Measurements from ENCODE around the gene RAP1GAP. TPM values are rescaled to one million over a fixed set of nuclear protein-coding genes. Genes with fewer than 3 reads are reported as not detected.
A peak's percentile ranks its signal among the peaks of the same experiment; 100 is the strongest.

RAP1GAP gene
- total and polyA plus RNA-seq, 9 of the 15 experiments (the other 6 are each of a cell fraction or from before 2014, with no cell fraction given) = 0.29 to 30.2 (median 19.2) TPM

DNA sequence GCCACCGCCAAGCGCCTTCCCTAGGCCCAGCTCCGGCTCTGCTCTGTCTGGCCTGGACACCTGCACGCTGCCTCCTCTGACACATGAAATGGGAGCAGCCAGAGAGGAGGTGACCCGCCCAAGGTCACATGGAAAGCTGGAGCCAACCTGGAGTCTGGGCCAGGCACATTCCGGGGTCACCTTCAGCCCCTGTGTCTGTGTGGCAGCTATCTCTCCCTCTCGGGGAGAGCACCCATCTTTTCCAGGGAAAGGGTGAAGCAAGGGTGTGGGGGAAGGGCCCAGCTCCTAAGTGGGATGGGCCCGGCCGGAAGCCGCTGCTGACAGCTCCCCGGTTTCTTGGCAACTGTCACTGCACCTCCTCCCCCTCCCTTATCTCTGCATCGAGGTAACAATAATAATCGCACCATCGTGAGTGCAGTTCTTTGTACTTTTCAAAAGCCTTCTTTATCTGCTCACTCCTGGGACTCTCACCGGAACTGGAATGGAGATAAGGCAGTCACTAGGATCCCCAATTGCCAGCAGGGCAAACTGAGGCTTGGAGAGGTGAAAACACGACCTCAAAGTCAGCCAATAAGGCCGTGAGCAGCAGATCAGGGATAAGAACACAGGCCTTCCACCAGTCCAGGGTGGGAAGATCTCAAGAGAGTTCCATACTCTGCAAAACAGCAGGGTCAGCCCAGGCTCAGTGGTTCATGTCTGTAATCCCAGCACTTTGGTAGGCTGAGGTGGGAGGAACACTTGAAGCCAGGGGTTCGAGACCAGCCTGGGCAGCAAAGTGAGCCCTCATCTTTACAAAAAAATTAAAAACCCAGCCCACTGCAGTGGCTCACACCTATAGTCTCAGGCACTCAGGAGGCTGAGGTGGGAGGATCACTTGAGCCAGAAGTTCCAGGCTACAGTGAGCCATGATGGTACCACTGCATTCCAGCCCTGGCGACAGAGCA lies 36.9 kb downstream of the RAP1GAP start (continued):
- TF ChIP-seq, protein P1, sequence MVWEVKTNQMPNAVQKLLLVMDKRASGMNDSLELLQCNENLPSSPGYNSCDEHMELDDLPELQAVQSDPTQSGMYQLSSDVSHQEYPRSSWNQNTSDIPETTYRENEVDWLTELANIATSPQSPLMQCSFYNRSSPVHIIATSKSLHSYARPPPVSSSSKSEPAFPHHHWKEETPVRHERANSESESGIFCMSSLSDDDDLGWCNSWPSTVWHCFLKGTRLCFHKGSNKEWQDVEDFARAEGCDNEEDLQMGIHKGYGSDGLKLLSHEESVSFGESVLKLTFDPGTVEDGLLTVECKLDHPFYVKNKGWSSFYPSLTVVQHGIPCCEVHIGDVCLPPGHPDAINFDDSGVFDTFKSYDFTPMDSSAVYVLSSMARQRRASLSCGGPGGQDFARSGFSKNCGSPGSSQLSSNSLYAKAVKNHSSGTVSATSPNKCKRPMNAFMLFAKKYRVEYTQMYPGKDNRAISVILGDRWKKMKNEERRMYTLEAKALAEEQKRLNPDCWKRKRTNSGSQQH (CRISPR knock-in tag; IDR thresholded peaks at IDR 0.05) = peak; percentile 44; the same call in 1 of the 2 replicates
- no peak for TF ChIP-seq TAF1 (IDR thresholded peaks at IDR 0.05; ENCODE audit: control insufficient read depth, extremely low read depth, insufficient read depth, low read length, severe bottlenecking)
- TF ChIP-seq CEBPB (tag; IDR thresholded peaks at IDR 0.05) = peak; percentile 81
- peak in 1 of 2 experiments; percentile 43; a peak in 1 of 4 replicates for TF ChIP-seq KDM4B (IDR thresholded peaks at IDR 0.05; ENCODE audit: borderline replicate concordance in 2 of 2, low read depth in 1 of 2)
- TF ChIP-seq EGR1 (conservative IDR thresholded peaks at IDR 0.05) = peak; percentile 64
- TF ChIP-seq FOXJ2 (tag; IDR thresholded peaks at IDR 0.05) = peak; percentile 94
- TF ChIP-seq, protein P2, sequence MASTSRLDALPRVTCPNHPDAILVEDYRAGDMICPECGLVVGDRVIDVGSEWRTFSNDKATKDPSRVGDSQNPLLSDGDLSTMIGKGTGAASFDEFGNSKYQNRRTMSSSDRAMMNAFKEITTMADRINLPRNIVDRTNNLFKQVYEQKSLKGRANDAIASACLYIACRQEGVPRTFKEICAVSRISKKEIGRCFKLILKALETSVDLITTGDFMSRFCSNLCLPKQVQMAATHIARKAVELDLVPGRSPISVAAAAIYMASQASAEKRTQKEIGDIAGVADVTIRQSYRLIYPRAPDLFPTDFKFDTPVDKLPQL (IDR thresholded peaks at IDR 0.05; ENCODE audit: extremely low read depth, insufficient read length) = no peak
- TF ChIP-seq ZSCAN32 (CRISPR knock-in tag; IDR thresholded peaks at IDR 0.05) = no peak
- TF ChIP-seq BRD9 (IDR thresholded peaks at IDR 0.05; ENCODE audit: low read depth, partially characterized antibody) = no peak
- peak; percentile 66 for TF ChIP-seq CHD2 (IDR thresholded peaks at IDR 0.05; ENCODE audit: low read depth, low read length)
- TF ChIP-seq KHSRP (IDR thresholded peaks at IDR 0.05) = no peak
- peak; percentile 15 to 16; a peak in 1 of 4 replicates for TF ChIP-seq RAD21 (CRISPR knock-in tag; conservative IDR thresholded peaks at IDR 0.05 in 1 of 2, IDR thresholded peaks at IDR 0.05 in 1 of 2)
- TF ChIP-seq NELFE (IDR thresholded peaks at IDR 0.05; ENCODE audit: insufficient read depth, insufficient read length) = no peak
- peak; percentile 96 for TF ChIP-seq SMARCE1 (IDR thresholded peaks at IDR 0.05)
- no peak for TF ChIP-seq ZNF79 (CRISPR knock-in tag; IDR thresholded peaks at IDR 0.05; ENCODE audit: low read depth)
- TF ChIP-seq, protein P3, sequence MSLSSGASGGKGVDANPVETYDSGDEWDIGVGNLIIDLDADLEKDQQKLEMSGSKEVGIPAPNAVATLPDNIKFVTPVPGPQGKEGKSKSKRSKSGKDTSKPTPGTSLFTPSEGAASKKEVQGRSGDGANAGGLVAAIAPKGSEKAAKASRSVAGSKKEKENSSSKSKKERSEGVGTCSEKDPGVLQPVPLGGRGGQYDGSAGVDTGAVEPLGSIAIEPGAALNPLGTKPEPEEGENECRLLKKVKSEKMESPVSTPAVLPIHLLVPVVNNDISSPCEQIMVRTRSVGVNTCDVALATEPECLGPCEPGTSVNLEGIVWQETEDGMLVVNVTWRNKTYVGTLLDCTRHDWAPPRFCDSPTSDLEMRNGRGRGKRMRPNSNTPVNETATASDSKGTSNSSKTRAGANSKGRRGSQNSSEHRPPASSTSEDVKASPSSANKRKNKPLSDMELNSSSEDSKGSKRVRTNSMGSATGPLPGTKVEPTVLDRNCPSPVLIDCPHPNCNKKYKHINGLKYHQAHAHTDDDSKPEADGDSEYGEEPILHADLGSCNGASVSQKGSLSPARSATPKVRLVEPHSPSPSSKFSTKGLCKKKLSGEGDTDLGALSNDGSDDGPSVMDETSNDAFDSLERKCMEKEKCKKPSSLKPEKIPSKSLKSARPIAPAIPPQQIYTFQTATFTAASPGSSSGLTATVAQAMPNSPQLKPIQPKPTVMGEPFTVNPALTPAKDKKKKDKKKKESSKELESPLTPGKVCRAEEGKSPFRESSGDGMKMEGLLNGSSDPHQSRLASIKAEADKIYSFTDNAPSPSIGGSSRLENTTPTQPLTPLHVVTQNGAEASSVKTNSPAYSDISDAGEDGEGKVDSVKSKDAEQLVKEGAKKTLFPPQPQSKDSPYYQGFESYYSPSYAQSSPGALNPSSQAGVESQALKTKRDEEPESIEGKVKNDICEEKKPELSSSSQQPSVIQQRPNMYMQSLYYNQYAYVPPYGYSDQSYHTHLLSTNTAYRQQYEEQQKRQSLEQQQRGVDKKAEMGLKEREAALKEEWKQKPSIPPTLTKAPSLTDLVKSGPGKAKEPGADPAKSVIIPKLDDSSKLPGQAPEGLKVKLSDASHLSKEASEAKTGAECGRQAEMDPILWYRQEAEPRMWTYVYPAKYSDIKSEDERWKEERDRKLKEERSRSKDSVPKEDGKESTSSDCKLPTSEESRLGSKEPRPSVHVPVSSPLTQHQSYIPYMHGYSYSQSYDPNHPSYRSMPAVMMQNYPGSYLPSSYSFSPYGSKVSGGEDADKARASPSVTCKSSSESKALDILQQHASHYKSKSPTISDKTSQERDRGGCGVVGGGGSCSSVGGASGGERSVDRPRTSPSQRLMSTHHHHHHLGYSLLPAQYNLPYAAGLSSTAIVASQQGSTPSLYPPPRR (CRISPR knock-in tag; IDR thresholded peaks at IDR 0.05; ENCODE audit: borderline replicate concordance) = no peak
- TF ChIP-seq, protein P4, sequence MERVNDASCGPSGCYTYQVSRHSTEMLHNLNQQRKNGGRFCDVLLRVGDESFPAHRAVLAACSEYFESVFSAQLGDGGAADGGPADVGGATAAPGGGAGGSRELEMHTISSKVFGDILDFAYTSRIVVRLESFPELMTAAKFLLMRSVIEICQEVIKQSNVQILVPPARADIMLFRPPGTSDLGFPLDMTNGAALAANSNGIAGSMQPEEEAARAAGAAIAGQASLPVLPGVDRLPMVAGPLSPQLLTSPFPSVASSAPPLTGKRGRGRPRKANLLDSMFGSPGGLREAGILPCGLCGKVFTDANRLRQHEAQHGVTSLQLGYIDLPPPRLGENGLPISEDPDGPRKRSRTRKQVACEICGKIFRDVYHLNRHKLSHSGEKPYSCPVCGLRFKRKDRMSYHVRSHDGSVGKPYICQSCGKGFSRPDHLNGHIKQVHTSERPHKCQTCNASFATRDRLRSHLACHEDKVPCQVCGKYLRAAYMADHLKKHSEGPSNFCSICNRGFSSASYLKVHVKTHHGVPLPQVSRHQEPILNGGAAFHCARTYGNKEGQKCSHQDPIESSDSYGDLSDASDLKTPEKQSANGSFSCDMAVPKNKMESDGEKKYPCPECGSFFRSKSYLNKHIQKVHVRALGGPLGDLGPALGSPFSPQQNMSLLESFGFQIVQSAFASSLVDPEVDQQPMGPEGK (CRISPR knock-in tag; IDR thresholded peaks at IDR 0.05; ENCODE audit: borderline replicate concordance) = no peak
- peak; percentile 63 for TF ChIP-seq ZNF583 (CRISPR knock-in tag; IDR thresholded peaks at IDR 0.05)

All from K562 (cell line).